GM12878 (cell line): Measurements from ENCODE around the gene MS4A6A. TPM values are rescaled to one million over a fixed set of nuclear protein-coding genes. Genes with fewer than 3 reads are reported as not detected.

Experiments
- ATAC-seq: fragments of 200-7000 bp; cut with Tn5 transposase; 3 replicates; pipeline ENCODE4 v1.9.1; 2020; ENCODE audit warnings: mild to moderate bottlenecking, moderate library complexity
- BruUV-seq: library from RNA; stranded (reverse); fragments of 400-500 nt; replicated peaks from 2 replicates; lab custom pipeline; 2021; lab: Mats Ljungman, UMichigan
- CTCF ChIA-PET: fragments of 300-600 bp; sonication (Branson Sonifier 250); formaldehyde crosslinking; extraction: SDS; loops from one replicate; lab custom pipeline; 2021; ENCODE audit warnings: inconsistent platforms; lab: Yijun Ruan, JAX
- POLR2A ChIA-PET: fragments of 350-600 bp; formaldehyde crosslinking; extraction: SDS; loops from one replicate; lab custom pipeline; 2021; ENCODE audit warnings: inconsistent platforms; lab: Charles Lee
- RAD21 ChIA-PET: fragments of 300-600 bp; sonication (Branson Sonifier 250); formaldehyde crosslinking; loops from one replicate; lab custom pipeline; 2023; ENCODE audit warnings: antibody characterized with exemption; ENCODE audit not compliant: unreplicated experiment; lab: Charles Lee
- SMC1A ChIA-PET: fragments of 300-600 bp; sonication (Branson Sonifier 250); formaldehyde crosslinking; loops from one replicate; lab custom pipeline; 2023; ENCODE audit not compliant: unreplicated experiment, uncharacterized antibody; lab: Charles Lee
- DNase-seq: peaks from one replicate; pipeline ENCODE4 v3.0.0-alpha.2; 2011; ENCODE audit warnings: low read depth, low spot score
- FAIRE-seq: peaks from 3 replicates; lab custom pipeline; 2011; peaks lifted over from hg19 to GRCh38; lab: Jason Lieb, UNC
- H2AFZ ChIP-seq: 2 replicates; pipeline ENCODE4 v1.6.0; 2011; ENCODE audit warnings: low read depth, low read length, control low read depth; ENCODE audit not compliant: control insufficient read depth
- H3K27ac ChIP-seq: 2 replicates; pipeline ENCODE4 v1.5.1; 2011; ENCODE audit warnings: control low read depth; ENCODE audit not compliant: control insufficient read depth, insufficient read depth
- H3K27me3 ChIP-seq, 2 experiments: replicated peaks in 1 of 2; 2 replicates each; pipeline versions ENCODE4 v1.6.0 to v1.6.1; 2011; ENCODE audit warnings: low read length in 1 of 2; ENCODE audit not compliant: control insufficient read depth in 2 of 2, insufficient read depth in 2 of 2
- H3K36me3 ChIP-seq, 2 experiments: 2 replicates each; pipeline ENCODE4 v1.5.1; 2011; ENCODE audit warnings: low read length in 1 of 2; ENCODE audit not compliant: control insufficient read depth in 2 of 2, insufficient read depth in 2 of 2
- H3K4me1 ChIP-seq: 2 replicates; pipeline ENCODE4 v1.6.1; 2011; ENCODE audit warnings: mild to moderate bottlenecking, low read length, moderate library complexity, mixed read lengths; ENCODE audit not compliant: control insufficient read depth, insufficient read depth
- H3K4me2 ChIP-seq: 2 replicates; pipeline ENCODE4 v1.6.0; 2011; ENCODE audit warnings: control low read depth; ENCODE audit not compliant: control insufficient read depth, insufficient read depth
- H3K4me3 ChIP-seq: fragments of 200-600 bp; sonication (generic); 2 replicates; pipeline ENCODE4 v1.5.1; 2016
- H3K79me2 ChIP-seq: 2 replicates; pipeline ENCODE4 v1.6.0; 2011; ENCODE audit warnings: low read length; ENCODE audit not compliant: control insufficient read depth, insufficient read depth
- H3K9ac ChIP-seq: 2 replicates; pipeline ENCODE4 v1.8.0; 2011; ENCODE audit warnings: low read length, control low read depth, mixed read lengths; ENCODE audit not compliant: control insufficient read depth, insufficient read depth
- H3K9me3 ChIP-seq: replicated peaks from 3 replicates; pipeline ENCODE4 v1.5.1; 2011; ENCODE audit warnings: mild to moderate bottlenecking, low read length; ENCODE audit not compliant: control insufficient read depth, insufficient read depth
- H4K20me1 ChIP-seq: 2 replicates; pipeline ENCODE4 v1.6.0; 2011; ENCODE audit not compliant: control insufficient read depth, insufficient read depth
- BHLHE40 ChIP-seq, 2 experiments: fragments of 450-650 bp in 1 of 2; IDR thresholded peaks; 2 replicates each; pipeline ENCODE4 v1.6.1; 2011 to 2017; ENCODE audit warnings: low read depth in 2 of 2, borderline replicate concordance in 1 of 2, improper control_type of control experiment in 1 of 2, low read length in 1 of 2, mild to moderate bottlenecking in 1 of 2
- CBX3 ChIP-seq: fragments of 200-600 bp; sonication (generic); IDR thresholded peaks from 2 replicates; pipeline ENCODE4 v1.6.1; 2016; ENCODE audit warnings: low read depth, borderline replicate concordance
- CREM ChIP-seq: IDR thresholded peaks from 2 replicates; pipeline ENCODE4 v1.6.1; 2014; ENCODE audit warnings: antibody characterized with exemption, low read depth
- EGR1 ChIP-seq, 2 experiments: IDR thresholded peaks; 1 replicate in 1 of 2; 2 replicates in 1 of 2; pipeline ENCODE4 v1.6.1; 2011 to 2012; ENCODE audit warnings: low read depth in 2 of 2, low read length in 2 of 2, borderline replicate concordance in 1 of 2, mild to moderate bottlenecking in 1 of 2, moderate library complexity in 1 of 2
- ELK1 ChIP-seq: IDR thresholded peaks from 2 replicates; pipeline ENCODE4 v1.6.1; 2012; ENCODE audit warnings: low read depth, low read length, improper control_type of control experiment
- IRF5 ChIP-seq: fragments of 450-650 bp; IDR thresholded peaks from 2 replicates; pipeline ENCODE4 v1.6.1; 2017; ENCODE audit warnings: borderline replicate concordance
- KDM1A ChIP-seq: fragments of 200-600 bp; sonication (generic); IDR thresholded peaks from 2 replicates; pipeline ENCODE4 v1.6.1; 2016; ENCODE audit warnings: borderline replicate concordance
- MEF2A ChIP-seq: IDR thresholded peaks from 2 replicates; pipeline ENCODE4 v1.6.1; 2011; ENCODE audit warnings: low read depth, mild to moderate bottlenecking, low read length, moderate library complexity; ENCODE audit not compliant: insufficient read depth
- STAT1 ChIP-seq: fragments of 450-650 bp; conservative IDR thresholded peaks from 2 replicates; pipeline ENCODE4 v1.6.1; 2014; ENCODE audit warnings: antibody characterized with exemption, mild to moderate bottlenecking
- TAF1 ChIP-seq: IDR thresholded peaks from 2 replicates; pipeline ENCODE4 v1.6.1; 2011; ENCODE audit warnings: mild to moderate bottlenecking, low read depth, low read length, borderline replicate concordance
- USF1 ChIP-seq: IDR thresholded peaks from 2 replicates; pipeline ENCODE4 v1.6.1; 2011; ENCODE audit warnings: borderline replicate concordance, low read depth, mild to moderate bottlenecking, moderate library complexity, mixed read lengths, low read length; ENCODE audit not compliant: insufficient read depth; ENCODE audit errors: extremely low read length
- YY1 ChIP-seq: IDR thresholded peaks from 2 replicates; pipeline ENCODE4 v1.6.1; 2011; ENCODE audit warnings: low read depth, mild to moderate bottlenecking, low read length
- ZNF217 ChIP-seq: fragments of 450-650 bp; IDR thresholded peaks from 2 replicates; pipeline ENCODE4 v1.6.1; 2017; ENCODE audit warnings: antibody characterized with exemption, mild to moderate bottlenecking
- ZNF592 ChIP-seq: fragments of 450-650 bp; IDR thresholded peaks from 2 replicates; pipeline ENCODE4 v1.6.1; 2017; ENCODE audit warnings: mild to moderate bottlenecking, moderate library complexity
- ZSCAN29 ChIP-seq: fragments of 450-650 bp; IDR thresholded peaks from 2 replicates; pipeline ENCODE4 v1.6.1; 2017; ENCODE audit warnings: mild to moderate bottlenecking, moderate library complexity
- ZZZ3 ChIP-seq: IDR thresholded peaks from 2 replicates; pipeline ENCODE4 v1.6.1; 2011; ENCODE audit warnings: low read depth; ENCODE audit not compliant: control insufficient read depth, insufficient read length
- WGBS: methylation state at CpG from one replicate; pipeline ENCODE4 v1.1.6; 2016; ENCODE audit warnings: low lambda C conversion rate; ENCODE audit not compliant: insufficient replicate concordance, insufficient coverage; ENCODE audit errors: missing lambda C conversion rate; 5-methylcytosine and 5-hydroxymethylcytosine counted together
- in situ Hi-C: fragments of 300-500 bp; cut with MboI; formaldehyde crosslinking; loops from 9 replicates; pipeline ENCODE4 v1.14.3; 2018; ENCODE audit warnings: mixed read lengths
- intact Hi-C: fragments of 100-400 bp; cut with micrococcal nuclease; formaldehyde crosslinking; loops from one replicate; pipeline ENCODE4 v1.14.2; 2022; ENCODE audit not compliant: unreplicated experiment
- polyA plus RNA-seq, 11 experiments: library from polyadenylated mRNA; depleted of rRNA in 4 of 11; unstranded in 6 of 11; stranded (reverse) in 5 of 11; fragments of >200 nt; fragmentation: Nextera tagmentation in 4 of 11; fragmentation: Illumina TruSeq in 1 of 11; extraction: Ambion mirVana in 4 of 11; extraction: Trizol in 1 of 11; gene quantifications; 1 replicate in 1 of 11; 2 replicates in 10 of 11; pipeline versions ENCODE4 v1.2.1 to v1.2.3, GENCODE V29; 2011 to 2016; ENCODE audit warnings: inconsistent platforms in 2 of 11, missing spikeins in 2 of 11, low read depth in 1 of 11
- total RNA-seq, 4 experiments: library from RNA; depleted of rRNA in 3 of 4; stranded (reverse); fragments of >200 nt in 3 of 4; fragmentation: Illumina TruSeq in 1 of 4; extraction: Trizol in 1 of 4; gene quantifications; 2 replicates each; pipeline versions ENCODE4 v1.2.1 to v1.2.3, GENCODE V29; 2013 to 2021

MS4A6A gene
- total and polyA plus RNA-seq, 10 of the 15 experiments (the other 5 are each of a cell fraction or from before 2014, with no cell fraction given): 0.75 to 30.7 (median 9.0) TPM

GRCh38 chr11:60129853-60130252 lies 53.0 kb downstream of the MS4A6A start:
- H3K4me2 ChIP-seq: no peak overlapping the region
- no peaks in the 10 kb centered on the region for H3K79me2 ChIP-seq
- H3K9ac ChIP-seq: no peak overlapping the region
- POLR2A ChIA-PET: interaction anchor here (0.6 kb wide), 1 partner anchor 72 kb away, joined by 4 read pairs; no protein-coding TSS in a partner anchor
- H3K27me3 ChIP-seq: no peaks in the 10 kb centered on the region
- SMC1A ChIA-PET: interaction anchor here (0.6 to 2.2 kb wide), 4 partner anchors 80 to 411 kb away, joined by 3 to 6 read pairs (median 4); no protein-coding TSS in a partner anchor
- no peaks in the 10 kb centered on the region; the same call in 2 of the 3 replicates for H3K9me3 ChIP-seq
- CTCF ChIA-PET: interaction anchor here (1.0 to 1.4 kb wide), 4 partner anchors 9 to 383 kb away, joined by 3 to 4 read pairs (median 4); no protein-coding TSS in a partner anchor
- DNase-seq: no peak
- ATAC-seq: no peak
- H3K27ac ChIP-seq: no peak overlapping the region
- in situ Hi-C loops (no loop called here), intact Hi-C loops (loop anchor here (1.0 to 5.0 kb wide), 2 partner anchors 307 to 378 kb away; no protein-coding TSS in a partner anchor)
- no peaks in the 10 kb centered on the region for H3K4me1 ChIP-seq
- FAIRE-seq: no peak
- H3K4me3 ChIP-seq: no peak overlapping the region
- no peaks in the 10 kb centered on the region for H3K36me3 ChIP-seq
- H4K20me1 ChIP-seq: no peaks in the 10 kb centered on the region
- BruUV-seq: no TSS peak
- WGBS: 52% methylated on average over 3 of the region's 3 CpGs
- H2AFZ ChIP-seq: no peak overlapping the region
- RAD21 ChIA-PET: interaction anchor here (1.1 kb wide), 1 partner anchor 121 kb away, joined by 4 read pairs; no protein-coding TSS in a partner anchor
- TF ChIP-seq ELK1 (no peak), ZNF217 (no peak), MEF2A (no peak), STAT1 (no peak), CREM (no peak), BHLHE40 (IDR thresholded peaks at IDR 0.05; ENCODE audit: borderline replicate concordance in 1 of 2, low read depth in 2 of 2, low read length in 1 of 2) (no peak), TAF1 (no peak), ZNF592 (no peak), KDM1A (no peak), CBX3 (no peak), USF1 (no peak), IRF5 (no peak), ZSCAN29 (no peak), ZZZ3 (no peak), EGR1 (IDR thresholded peaks at IDR 0.05; ENCODE audit: borderline replicate concordance in 1 of 2, low read depth in 2 of 2, low read length in 2 of 2) (no peak), YY1 (no peak)
